Measurements from ENCODE around the gene CHRNB1.
"Not testable (repeated sequence)": the region's sequence is repeated elsewhere in the genome, so short reads cannot be mapped to it uniquely, and the experiment has no call there.

Gene CHRNB1

DNA sequence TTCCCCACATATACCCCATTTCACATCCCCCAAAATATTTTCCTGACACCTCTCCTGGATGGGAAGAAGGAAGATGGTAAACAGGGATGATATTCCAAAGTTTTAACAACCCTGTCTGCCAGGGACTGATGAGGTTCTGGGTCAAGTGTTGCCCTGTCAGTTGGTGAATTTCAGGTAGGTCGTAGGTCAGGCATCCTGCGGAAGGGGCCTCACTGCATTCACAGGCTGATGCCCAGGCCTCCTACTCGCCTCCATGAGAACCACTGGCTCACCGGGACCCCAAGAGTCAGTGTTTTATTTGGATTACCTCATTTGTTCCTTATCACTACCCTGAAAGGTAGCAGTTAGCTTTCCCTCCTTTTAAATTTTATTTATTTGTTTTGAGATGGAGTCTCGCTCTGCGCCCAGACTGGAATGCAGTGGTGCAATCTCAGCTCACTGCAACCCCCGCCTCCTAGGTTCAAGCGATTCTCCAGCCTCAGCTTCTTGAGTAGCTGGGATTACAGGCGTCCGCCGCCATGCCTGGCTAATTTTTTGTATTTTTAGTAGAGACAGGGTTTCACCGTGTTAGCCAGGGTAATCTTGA lies 24.0 kb downstream of the CHRNB1 start:
- DNase-seq: no peak

DNA sequence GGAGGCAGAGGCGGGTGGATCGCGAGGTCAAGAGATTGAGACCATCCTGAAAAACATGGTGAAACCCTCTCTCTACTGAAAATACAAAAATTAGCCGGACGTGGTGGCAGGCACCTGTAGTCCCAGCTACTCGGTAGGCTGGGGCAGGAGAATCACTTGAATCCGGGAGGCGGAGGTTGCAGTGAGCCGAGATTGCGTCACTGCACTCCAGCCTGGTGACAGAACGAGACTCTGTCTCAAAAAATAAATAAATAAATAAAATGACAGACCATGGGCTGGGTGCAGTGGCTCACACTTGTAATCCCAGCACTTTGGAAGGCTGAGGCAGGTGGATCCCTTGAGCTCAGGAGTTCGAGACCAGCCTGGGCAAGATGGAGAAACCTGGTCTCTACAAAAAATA lies 25.0 kb downstream of the CHRNB1 start:
- DNase-seq: not testable (repeated sequence)

DNA sequence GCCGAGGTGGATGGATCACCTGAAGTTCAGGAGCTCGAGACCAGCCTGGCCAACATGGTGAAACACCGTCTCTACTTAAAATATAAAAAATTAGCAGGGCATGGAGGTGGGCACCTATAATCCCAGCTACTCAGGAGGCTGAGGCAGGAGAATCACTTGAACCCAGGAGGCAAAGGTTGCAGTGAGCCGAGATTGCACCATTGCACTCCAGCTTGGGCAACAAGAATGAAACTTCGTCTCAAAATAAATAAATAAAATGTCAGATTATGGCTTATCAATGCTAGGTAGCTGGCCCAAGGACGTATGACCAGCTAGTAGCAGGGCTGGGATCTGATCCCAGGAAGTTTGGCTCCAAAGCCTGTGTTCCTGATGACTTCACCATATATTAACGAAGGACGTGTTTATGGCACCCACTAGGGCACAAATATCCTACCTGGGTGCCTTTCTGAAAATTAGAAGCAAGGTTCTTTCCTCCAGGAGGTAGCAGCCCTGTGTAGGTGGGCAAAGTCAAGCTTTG lies 25.7 kb downstream of the CHRNB1 start:
- DNase-seq: not testable (repeated sequence)

DNA sequence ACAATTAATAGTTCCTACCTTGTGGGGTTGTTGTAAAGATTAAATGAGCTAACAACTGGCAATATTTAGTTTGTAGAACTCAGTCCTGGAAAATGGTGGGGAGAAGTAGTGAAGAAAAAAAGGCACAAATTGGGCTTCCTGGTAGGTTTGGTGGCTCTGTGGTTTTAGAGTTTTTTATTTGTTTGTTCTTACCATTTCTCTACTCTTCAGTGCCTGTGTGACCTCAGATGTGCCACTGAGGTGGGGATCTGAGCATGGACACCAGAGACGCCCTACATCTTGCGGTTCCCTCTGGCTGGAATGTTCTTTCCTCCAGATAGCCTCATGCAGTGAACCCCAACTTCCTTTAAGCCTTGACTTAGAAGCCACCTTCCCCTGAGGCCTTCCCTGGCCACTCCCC lies 26.9 kb downstream of the CHRNB1 start:
- DNase-seq: no peak

DNA sequence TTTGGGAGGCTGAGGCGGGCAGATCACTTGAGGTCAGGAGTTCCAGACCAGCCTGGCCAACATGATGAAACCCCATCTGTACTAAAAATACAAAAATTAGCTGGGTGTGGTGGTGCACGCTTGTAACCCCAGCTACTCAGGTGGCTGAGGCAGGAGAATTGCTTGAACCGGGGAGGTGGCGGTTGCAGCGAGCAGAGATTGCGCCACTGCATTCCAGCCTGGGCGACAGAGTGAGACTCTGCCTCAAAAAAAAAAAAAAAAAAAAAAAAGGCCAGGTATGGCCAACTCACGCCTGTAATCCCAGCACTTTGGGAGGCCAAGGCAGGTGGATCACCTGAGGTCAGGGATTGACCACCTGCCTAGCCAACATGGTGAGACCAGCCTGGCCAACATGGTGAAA lies 29.9 kb downstream of the CHRNB1 start:
- DNase-seq: not testable (repeated sequence)

DNA sequence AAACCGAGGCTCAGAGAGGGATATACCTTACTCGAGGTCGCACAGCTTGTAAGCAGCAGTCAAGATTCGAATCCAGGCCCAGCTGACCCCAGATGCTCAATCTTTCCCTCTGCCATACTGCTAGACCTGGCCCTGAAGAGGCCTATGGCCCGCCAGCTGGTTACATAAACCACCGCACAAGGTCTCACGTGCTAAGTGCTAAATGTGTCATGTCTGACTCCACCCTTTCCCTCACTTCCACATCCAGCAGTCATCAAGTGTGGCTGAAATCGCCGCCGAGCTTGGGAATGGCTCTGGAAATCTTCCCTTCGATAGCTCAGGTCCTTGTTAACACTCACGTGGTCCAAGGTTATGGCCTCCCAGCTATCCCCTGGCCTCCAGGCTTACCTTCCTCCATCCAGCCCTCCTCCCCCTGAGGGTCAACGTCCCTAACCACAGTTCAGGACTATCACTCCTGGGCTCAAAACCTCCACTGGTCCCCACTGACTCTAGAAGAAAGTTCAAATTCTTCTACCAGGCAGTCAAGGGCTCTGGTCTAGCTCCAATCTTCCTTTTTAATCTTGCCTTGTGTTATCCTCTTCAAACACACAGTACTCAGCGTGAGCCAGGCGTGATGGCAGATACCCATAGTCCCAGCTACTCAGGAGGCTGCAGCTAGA lies 31.0 kb downstream of the CHRNB1 start:
- no peak for DNase-seq

DNA sequence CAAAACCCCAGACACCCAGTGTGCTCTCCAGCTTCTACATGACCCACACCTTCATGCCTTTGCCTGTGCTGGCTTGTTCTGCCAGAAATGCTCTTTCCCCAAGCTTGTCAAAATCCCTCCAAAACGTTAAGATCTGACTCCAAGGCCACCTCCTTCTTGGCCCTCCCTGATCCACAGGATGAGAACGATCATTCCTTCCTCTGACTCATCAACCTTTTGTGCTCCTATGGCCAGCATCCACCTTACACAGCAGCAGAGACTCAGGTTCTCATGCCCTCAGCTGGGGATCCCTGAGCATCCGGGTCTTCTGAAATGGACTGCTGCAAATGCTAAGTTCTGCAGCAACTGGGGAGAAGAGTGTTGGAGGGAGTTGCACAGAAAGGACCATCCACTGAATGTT lies 31.6 kb downstream of the CHRNB1 start:
- no peak for DNase-seq

DNA sequence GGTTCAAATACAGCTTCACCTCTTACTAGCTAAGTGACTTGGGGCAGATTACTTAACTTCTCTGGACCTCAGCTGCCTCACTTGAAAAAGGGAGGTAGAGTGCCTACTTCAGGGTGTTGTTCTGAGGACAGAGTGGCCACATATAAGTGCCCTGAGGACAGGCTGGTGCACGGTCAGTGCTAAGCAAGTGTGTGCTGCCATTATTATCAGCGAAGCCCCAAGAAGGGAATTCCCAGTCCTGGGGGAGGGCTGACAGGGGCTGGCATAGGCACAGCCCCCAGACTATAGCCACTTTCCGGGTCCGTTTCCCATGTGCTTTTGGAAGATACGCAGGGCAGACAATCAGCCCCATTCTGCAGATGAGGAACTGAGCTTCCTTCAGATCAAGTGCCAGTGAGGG lies 32.1 kb downstream of the CHRNB1 start:
- no peak for DNase-seq

DNA sequence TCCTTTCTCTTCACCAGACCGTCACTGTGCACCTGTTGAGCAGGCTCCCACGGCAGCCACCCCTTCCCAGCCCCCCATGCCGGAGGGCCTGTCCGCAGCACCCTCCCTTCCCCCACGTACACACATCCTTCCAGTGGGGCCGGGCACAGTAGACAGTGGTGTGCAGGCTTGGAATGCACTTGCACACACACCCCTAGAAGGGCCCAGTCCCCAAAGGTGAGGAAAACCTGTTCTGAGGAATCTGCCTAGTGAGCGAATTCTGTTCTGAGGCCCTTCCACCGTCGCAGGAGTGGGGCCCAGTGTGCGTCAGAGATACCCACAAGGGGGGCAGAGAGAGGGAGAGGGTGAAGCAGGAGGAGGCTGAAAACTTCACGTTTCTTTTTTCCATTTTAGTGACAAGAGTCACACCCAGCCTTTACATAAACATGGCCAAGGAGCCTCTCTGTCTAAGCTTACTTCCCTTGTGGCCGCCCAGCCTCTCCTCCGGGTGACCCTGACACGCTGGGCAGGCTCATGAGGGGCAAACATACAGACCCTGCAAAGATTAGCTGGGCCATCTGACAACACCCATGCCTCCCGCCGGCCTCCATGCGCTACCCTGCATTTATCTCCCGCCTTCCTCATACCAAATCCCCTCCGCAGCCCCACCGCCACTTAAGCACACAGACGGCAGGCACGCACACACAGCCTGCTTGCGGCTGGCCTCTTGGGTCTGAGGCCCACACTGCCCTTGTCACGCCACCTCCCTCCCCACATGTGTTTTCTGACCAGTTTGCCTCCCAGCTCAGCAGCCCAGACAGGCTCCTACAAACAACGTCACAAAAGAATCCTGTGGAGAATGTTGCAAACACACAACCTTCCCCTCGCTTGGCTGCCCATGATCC lies 32.8 kb downstream of the CHRNB1 start:
- peak in 1 of 5 experiments; percentile 46 for DNase-seq

DNA sequence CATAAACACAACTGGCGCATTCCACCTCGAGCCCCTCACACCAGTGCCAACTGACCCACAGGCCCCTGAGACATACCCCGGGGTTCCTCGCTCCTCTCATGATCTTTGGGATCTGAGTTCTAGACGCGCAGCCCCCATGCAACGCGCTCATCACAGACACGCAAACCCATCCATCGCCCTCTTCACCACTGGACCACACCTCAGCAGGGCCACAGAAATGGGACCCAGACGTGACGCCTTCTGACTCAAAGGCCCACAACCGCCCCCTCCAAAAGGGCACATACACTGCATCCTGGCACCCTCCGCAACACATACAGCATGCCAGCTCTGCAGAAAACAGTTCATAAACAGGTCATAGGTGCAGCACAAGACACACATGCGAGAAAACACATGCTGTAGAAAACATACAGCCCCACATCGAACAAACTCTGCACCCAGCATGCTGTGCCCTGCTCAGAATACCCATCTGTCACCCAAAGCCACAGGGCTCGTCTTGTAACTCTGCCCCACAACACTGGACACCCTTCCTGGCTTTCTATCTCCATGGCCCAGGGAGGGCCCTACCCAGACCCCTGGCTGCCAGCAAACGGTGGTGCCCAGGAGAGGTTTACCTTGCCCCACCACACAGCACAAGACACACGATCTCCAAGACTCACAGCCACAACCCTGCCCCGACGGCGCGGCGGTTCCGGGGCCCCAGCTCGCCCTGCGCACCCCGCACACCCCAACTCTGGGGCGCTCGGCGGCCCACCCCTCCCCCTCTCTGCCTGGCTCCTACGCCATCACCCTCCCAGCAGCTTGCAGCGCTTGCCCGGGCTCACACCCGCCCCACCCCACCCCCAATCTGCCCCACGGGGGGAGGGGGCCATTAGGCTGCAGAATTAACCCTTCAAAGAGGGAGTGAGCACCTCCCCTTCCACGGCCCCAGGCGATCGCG lies 33.7 kb downstream of the CHRNB1 start:
- DNase-seq: peak; percentile 27 to 79 (median 72)

DNA sequence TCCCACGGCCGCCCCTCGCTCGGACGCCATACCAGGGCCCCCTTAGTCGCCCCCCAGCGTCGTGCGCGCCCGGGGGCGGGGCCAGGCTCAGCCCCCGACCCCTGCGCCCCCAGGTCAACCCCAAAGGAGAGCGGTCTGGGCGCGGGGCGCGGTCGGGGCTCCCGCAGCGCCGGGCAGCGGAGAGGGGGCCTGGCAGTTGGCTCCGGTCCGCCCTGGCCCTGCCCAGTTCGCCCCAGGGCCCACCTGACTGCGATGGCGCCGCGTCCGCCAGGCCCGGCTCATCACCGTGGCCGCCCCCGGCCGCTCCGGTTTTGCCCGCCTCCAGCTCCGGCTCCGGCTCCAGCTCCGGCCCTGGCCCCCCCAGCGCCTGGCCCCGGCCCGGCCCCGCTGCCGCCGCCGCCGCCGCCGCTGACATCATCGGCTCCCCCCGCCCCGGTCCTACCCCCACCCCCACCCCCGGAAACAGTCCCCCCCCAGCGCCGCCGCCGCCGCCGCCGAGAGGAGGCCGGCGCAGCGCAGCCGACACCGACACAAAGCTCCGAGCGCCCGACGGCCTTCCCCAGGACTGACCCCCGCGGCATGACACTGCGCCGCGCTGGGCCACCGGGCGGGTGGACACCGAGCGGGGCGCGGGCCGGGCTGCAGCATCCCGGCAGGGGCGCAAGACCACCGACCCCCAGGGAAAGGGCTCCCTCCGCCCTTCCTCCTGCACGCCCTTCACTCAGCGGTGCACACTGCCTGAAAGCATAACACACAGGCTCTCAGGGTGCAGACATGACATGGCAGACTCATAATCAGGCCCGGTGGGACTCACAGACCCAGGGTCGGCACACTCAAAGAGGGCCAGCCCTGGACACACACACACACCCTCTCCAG lies 34.6 kb downstream of the CHRNB1 start, which contains the start of gene ZBTB4:
Gene ZBTB4 (minus strand): TSS at position 419 of the 876 bp plus-strand sequence. CDS start 12,830 bp downstream, outside the sequence.
- peak; percentile 33 to 80 (median 58) for DNase-seq

DNA sequence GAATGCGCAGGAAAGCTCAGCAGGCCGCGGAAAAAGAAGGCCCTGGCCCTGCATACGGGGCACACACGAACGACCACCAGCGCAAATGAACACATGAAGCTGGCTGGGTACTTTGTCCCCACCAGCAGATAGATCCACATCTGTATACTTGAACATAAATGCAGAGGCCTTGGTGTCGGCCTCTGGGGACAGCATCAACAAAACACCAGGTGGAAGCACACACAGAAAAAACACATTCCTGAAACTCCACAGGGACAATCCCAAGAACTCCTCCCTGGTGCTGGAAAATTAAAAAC lies 35.2 kb downstream of the CHRNB1 start:
- DNase-seq: no peak

DNA sequence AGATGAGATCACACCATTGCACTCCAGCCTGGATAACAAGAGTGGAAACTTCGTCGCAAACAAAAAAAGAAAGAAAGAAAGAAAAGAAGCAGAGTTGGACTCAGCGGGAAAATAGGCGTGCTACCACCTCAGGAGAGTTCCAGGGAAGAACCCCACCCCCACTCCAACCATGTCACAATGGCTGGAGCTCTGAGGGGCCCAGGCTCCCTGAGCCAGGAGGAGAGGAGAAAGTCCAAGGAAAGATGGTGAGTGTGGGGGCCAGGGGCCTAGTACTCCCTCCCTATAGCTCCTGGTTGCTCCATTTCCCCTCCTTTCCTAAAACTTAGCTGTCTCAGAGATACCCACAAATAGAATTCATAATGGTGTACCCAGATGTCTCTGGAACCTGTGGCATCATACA lies 36.4 kb downstream of the CHRNB1 start, which contains the start of gene SLC35G6:
Gene SLC35G6 (plus strand): TSS at position 172 of the 400 bp plus-strand sequence. CDS start 71 bp downstream, at position 243.
- not testable (repeated sequence) for DNase-seq

DNA sequence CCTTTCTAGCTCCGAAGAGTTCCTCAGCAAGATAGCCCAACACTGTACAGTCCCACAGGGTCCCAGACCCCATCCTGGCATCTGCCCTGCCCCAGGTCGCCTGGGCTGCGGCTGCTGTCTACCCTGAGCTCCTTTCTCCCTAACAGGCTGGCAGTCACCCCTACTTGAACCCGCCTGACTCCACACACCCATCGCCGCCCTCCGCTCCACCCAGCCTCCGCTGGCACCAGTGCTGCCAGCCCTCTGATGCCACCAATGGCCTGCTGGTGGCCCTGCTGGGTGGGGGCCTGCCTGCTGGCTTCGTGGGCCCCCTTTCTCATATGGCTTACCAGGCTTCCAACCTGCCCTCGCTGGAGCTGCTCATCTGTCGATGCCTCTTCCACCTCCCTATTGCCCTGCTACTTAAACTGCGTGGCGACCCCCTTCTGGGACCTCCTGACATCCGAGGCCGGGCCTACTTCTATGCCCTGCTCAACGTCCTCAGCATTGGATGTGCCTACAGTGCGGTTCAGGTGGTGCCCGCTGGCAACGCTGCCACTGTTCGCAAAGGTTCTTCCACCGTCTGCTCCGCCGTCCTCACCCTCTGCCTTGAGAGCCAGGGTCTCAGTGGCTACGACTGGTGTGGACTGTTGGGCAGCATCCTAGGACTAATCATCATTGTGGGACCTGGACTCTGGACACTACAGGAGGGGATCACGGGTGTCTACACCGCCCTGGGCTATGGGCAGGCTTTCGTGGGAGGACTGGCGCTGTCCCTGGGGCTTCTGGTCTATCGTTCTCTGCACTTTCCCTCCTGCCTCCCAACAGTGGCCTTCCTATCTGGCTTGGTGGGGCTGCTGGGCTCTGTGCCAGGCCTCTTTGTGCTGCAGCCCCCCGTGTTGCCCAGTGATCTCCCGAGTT lies 37.2 kb downstream of the CHRNB1 start:
- not testable (repeated sequence) for DNase-seq

DNA sequence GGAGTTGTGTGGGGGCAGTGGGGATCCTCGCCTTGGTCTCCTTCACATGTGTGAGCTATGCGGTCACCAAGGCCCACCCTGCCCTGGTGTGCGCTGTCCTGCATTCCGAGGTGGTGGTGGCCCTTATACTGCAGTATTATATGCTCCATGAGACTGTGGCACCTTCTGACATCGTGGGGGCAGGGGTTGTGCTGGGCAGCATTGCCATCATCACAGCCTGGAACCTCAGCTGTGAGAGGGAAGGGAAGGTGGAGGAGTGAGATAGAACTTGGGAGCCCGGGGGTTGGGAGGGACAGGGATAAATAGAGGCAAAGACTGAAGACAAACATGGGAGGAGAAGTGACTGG lies 37.9 kb downstream of the CHRNB1 start:
- not testable (repeated sequence) for DNase-seq

DNA sequence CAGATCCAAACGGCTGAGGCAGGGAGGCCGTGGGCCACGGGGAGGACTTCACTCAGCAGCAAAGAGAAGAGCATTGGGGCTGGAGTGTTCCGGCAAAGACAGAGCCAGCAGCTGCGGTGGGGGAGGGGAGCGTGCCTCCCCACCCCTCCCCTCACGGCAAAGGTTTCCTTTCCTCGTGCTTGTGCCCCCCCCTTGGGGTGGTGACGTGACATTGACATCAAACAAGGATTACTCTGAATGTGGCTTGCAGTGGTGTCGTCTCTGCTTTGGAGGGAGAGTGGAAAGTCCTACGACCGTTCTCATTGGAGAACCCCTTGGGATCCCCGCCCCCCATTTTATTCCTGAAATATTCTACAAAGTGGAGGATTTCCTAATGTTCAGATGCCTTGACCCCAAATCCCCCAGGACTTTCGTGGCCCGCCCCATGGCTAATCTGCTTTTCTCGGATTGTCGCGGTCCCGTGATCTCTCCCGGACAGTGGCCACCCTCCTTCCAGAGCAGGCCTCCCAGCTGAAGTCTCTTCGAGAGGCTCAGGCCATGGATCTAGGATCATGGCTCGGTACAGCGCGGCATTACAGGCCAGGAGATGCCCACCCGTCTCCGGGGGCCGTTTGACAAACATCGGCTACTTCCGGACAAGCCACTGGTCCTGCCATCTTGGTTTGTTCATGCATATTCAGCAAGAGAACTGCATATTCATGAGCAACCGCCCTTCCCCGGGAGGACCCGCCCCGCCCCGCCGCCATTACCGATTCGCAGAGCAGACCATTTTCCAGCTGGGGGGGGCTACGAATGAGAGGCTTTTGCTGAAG lies 38.6 kb downstream of the CHRNB1 start:
- DNase-seq: peak; percentile 85 to 97 (median 92)

DNA sequence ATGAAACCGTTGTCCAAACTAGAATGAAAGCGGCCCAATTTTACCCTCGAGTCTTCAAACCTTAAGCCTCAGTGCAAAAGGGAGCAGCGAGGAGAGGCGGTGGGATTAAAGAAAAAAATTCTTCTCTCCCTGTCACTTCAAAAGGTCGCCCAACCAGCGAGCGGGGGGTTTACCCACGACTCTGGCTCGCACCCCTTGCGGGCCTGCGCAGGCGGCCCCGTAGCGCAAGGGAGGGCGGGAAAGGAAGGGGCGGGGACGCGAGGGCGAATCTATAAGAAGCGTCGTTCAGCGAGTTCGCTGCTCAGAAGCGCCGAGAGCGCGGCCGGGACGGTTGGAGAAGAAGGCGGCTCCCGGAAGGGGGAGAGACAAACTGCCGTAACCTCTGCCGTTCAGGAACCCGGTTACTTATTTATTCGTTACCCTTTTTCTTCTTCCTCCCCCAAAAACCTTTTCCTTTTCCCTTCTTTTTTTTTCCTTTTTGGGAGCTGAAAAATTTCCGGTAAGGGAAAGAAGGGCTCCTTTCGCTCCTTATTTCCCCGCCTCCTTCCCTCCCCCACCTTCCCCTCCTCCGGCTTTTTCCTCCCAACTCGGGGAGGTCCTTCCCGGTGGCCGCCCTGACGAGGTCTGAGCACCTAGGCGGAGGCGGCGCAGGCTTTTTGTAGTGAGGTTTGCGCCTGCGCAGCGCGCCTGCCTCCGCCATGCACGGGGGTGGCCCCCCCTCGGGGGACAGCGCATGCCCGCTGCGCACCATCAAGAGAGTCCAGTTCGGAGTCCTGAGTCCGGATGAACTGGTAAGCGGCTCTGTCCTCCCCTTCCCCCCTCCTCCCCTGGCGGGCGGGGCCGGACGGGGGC lies 39.4 kb downstream of the CHRNB1 start, which contains the start of gene POLR2A:
Gene POLR2A (plus strand): TSS at position 300 of the 852 bp plus-strand sequence.
- peak; percentile 96 to 97 (median 97) for DNase-seq

DNA sequence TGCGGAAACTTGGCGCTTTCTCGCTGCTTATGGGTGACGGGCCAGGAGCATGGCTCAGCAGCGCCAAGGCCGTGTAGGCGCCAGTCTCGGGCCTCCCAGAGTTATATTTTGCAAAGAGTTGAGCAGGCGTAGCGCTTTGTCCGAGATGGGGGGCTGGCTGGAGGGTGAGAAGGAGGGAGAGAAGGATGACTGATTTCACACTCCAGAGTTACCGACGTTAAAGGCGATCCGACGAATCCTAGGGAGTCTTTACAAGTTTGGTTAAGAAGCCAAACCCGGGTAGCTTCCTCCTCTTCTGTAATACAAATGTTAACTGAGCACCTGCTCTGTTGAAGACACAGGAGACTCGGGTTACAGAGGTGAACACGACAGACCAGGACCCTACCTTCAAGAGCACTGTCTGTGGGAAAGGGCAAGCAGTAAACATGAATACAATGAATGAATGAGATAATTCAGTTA lies 40.1 kb downstream of the CHRNB1 start:
- no peak for DNase-seq

Measured in T-helper 2 cell (primary cell).